Tibial nerve (tissue), 4 donors: ENCODE data around the gene TAF11L3.
"Not testable (repeated sequence)": the region's sequence is repeated elsewhere in the genome, so short reads cannot be mapped to it uniquely, and the experiment has no call there.

Experiments
- EP300 ChIP-seq, 2 donors: sonication (generic); formaldehyde crosslinking; IDR thresholded peaks; one replicate each; pipeline ENCODE4 v1.6.1; 2017; ENCODE audit warnings: antibody characterized with exemption in 2 of 2, mild to moderate bottlenecking in 1 of 2
- POLR2A ChIP-seq, 2 donors: fragments of 450-650 bp; IDR thresholded peaks; one replicate each; pipeline ENCODE4 v1.6.1; 2017; ENCODE audit warnings: antibody characterized with exemption in 2 of 2, mild to moderate bottlenecking in 2 of 2, moderate library complexity in 2 of 2
- TF ChIP-seq, protein P1 (sequence below), 5 experiments: fragments of 200-600 bp in 3 of 5; fragments of 450-650 bp in 2 of 5; sonication (generic) in 3 of 5; IDR thresholded peaks; one replicate each; pipeline ENCODE4 v1.5.1; 2016 to 2019; ENCODE audit warnings: antibody characterized with exemption in 5 of 5, mild to moderate bottlenecking in 3 of 5, moderate library complexity in 2 of 5

DNA sequence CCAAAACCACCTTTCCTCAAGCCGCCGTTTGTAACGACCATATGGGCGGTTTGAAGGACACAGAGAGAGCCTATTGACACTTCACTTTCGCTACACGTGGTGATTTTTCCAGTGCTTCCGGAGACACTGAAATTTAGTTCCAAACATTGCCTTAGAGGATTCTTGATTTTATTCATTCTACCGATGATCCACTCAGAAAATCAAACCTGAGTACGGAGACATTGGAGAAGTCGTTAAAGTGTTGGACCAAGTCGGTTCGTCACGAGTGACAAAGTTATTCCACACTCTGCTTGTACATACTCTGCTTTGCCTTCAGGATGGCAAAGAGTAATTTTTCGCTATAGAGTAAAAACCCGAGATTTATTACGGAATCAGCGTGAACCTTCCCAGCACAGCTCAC is 8.3 kb downstream of the TAF11L3 start:
- TF ChIP-seq, protein P1, sequence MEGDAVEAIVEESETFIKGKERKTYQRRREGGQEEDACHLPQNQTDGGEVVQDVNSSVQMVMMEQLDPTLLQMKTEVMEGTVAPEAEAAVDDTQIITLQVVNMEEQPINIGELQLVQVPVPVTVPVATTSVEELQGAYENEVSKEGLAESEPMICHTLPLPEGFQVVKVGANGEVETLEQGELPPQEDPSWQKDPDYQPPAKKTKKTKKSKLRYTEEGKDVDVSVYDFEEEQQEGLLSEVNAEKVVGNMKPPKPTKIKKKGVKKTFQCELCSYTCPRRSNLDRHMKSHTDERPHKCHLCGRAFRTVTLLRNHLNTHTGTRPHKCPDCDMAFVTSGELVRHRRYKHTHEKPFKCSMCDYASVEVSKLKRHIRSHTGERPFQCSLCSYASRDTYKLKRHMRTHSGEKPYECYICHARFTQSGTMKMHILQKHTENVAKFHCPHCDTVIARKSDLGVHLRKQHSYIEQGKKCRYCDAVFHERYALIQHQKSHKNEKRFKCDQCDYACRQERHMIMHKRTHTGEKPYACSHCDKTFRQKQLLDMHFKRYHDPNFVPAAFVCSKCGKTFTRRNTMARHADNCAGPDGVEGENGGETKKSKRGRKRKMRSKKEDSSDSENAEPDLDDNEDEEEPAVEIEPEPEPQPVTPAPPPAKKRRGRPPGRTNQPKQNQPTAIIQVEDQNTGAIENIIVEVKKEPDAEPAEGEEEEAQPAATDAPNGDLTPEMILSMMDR (IDR thresholded peaks at IDR 0.05), result not testable (repeated sequence)
- not testable (repeated sequence) for TF ChIP-seq EP300, POLR2A (IDR thresholded peaks at IDR 0.05)
